Keratinocyte (primary cell): Measurements from ENCODE around the gene MYORG. TPM values are rescaled to one million over a fixed set of nuclear protein-coding genes. Genes with fewer than 3 reads are reported as not detected.

Experiments
- DNase-seq: peaks from one replicate; pipeline ENCODE4 v3.0.0-alpha.2; 2011; ENCODE audit warnings: low read depth, missing footprints, low spot score
- FAIRE-seq: peaks from 2 replicates; lab custom pipeline; 2011; peaks lifted over from hg19 to GRCh38; lab: Jason Lieb, UNC
- H2AFZ ChIP-seq: 2 replicates; pipeline ENCODE4 v1.6.0; 2012; ENCODE audit warnings: low read length, control low read depth, inconsistent platforms; ENCODE audit not compliant: control insufficient read depth
- H3K27ac ChIP-seq: 2 replicates; pipeline ENCODE4 v1.5.1; 2011; ENCODE audit warnings: low read length; ENCODE audit not compliant: control insufficient read depth, insufficient read depth
- H3K27me3 ChIP-seq: 3 replicates; pipeline ENCODE4 v1.6.0; 2011; ENCODE audit warnings: low read length; ENCODE audit not compliant: control insufficient read depth, insufficient read depth; ENCODE audit errors: extremely low read depth
- H3K36me3 ChIP-seq, 2 experiments: 2 replicates in 1 of 2; 3 replicates in 1 of 2; pipeline ENCODE4 v1.5.1; 2011; ENCODE audit warnings: low read length in 2 of 2, mild to moderate bottlenecking in 1 of 2; ENCODE audit not compliant: control insufficient read depth in 2 of 2, insufficient read depth in 2 of 2; ENCODE audit errors: extremely low read depth in 1 of 2
- H3K4me1 ChIP-seq: 3 replicates; pipeline ENCODE4 v1.5.1; 2011; ENCODE audit warnings: low read length; ENCODE audit not compliant: control insufficient read depth, insufficient read depth; ENCODE audit errors: extremely low read depth
- H3K4me2 ChIP-seq: 3 replicates; pipeline ENCODE4 v1.6.0; 2011; ENCODE audit warnings: low read depth, low read length; ENCODE audit not compliant: control insufficient read depth, insufficient read depth; ENCODE audit errors: extremely low read depth
- H3K4me3 ChIP-seq, 3 experiments: fragments of 200-600 bp in 1 of 3; sonication (generic) in 1 of 3; 2 replicates in 2 of 3; 3 replicates in 1 of 3; pipeline ENCODE4 v1.5.1; 2011 to 2016; ENCODE audit warnings: low read length in 3 of 3, mild to moderate bottlenecking in 3 of 3, control low read depth in 2 of 3, inconsistent platforms in 1 of 3, low read depth in 1 of 3, mixed read lengths in 1 of 3, mixed run types in 1 of 3, moderate library complexity in 1 of 3; ENCODE audit not compliant: control insufficient read depth in 2 of 3, insufficient read depth in 2 of 3; ENCODE audit errors: extremely low read depth in 1 of 3
- H3K79me2 ChIP-seq: 2 replicates; pipeline ENCODE4 v1.6.0; 2012; ENCODE audit warnings: low read length; ENCODE audit not compliant: control insufficient read depth, insufficient read depth
- H3K9ac ChIP-seq: 3 replicates; pipeline ENCODE4 v1.6.0; 2011; ENCODE audit warnings: low read length; ENCODE audit not compliant: control insufficient read depth, insufficient read depth; ENCODE audit errors: extremely low read depth
- H3K9me1 ChIP-seq: 3 replicates; pipeline ENCODE4 v1.6.0; 2011; ENCODE audit warnings: low read length; ENCODE audit not compliant: control insufficient read depth, insufficient read depth; ENCODE audit errors: extremely low read depth
- H3K9me3 ChIP-seq: 2 replicates; pipeline ENCODE4 v1.5.1; 2012; ENCODE audit warnings: low read depth, low read length; ENCODE audit not compliant: control insufficient read depth
- H4K20me1 ChIP-seq: 3 replicates; pipeline ENCODE4 v1.6.0; 2011; ENCODE audit warnings: low read length; ENCODE audit not compliant: control insufficient read depth, insufficient read depth; ENCODE audit errors: extremely low read depth
- EZH2 ChIP-seq: IDR thresholded peaks from one replicate; pipeline ENCODE4 v1.6.1; 2012; ENCODE audit warnings: inconsistent platforms, mild to moderate bottlenecking, low read length, moderate library complexity
- dilution Hi-C: fragments of 300-500 bp; cut with MboI; formaldehyde crosslinking; loops from one replicate; pipeline ENCODE4 v1.7.0; 2020; ENCODE audit warnings: low sequenced_read_pairs; ENCODE audit not compliant: extremely low pct_ligation_motif_present
- polyA plus RNA-seq, 5 experiments: library from polyadenylated mRNA; depleted of rRNA in 3 of 5; stranded (reverse) in 3 of 5; stranded (forward) in 1 of 5; unstranded in 1 of 5; fragments of >200 nt; gene quantifications; 1 replicate in 1 of 5; 2 replicates in 3 of 5; 3 replicates in 1 of 5; pipeline versions ENCODE4 v1.2.1 to v1.2.3, GENCODE V29; 2011 to 2012; ENCODE audit warnings: missing spikeins in 2 of 5, low read depth in 1 of 5, low replicate concordance in 1 of 5
- small RNA-seq, 3 experiments: library from RNA; depleted of rRNA; stranded (forward); fragments of <200 nt; gene quantifications; one replicate each; pipeline ENCODE3, GENCODE V24; 2012; ENCODE audit warnings: low read depth in 3 of 3, low replicate concordance in 1 of 3; ENCODE audit not compliant: insufficient read length in 3 of 3
- TF ChIP-seq, protein P1 (sequence below), 3 experiments: IDR thresholded peaks in 1 of 3; conservative IDR thresholded peaks in 1 of 3; optimal IDR thresholded peaks in 1 of 3; 2 replicates in 2 of 3; 3 replicates in 1 of 3; pipeline versions ENCODE3 to v1.5.1; 2011; ENCODE audit warnings: low read length in 3 of 3, mild to moderate bottlenecking in 3 of 3, moderate library complexity in 2 of 3, control low read depth in 1 of 3, inconsistent platforms in 1 of 3; ENCODE audit not compliant: insufficient read depth in 2 of 3; ENCODE audit errors: extremely low read depth in 1 of 3

The MYORG gene
- polyA plus RNA-seq, 1 donor (not counting 4 experiments of a cell fraction or from before 2014, with no cell fraction given) = 3.1 TPM

DNA sequence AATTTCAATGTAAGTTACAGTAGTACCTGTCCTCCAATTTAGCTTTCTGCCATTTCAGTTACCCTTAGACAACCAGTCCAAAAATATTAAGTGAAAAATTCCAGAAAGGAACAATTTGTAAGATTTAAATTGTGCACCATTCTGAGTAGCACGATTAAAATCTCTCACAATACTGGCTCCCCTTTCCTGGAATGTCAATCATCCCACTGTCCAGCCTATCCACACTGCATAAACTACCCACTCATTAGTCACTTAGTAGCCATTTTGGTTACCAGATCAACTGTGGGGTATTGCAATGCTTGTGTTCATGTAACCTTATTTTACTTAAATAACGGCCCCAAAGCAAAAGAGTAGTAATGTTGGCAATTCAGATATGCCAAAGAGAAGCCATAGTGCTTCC, 59.3 kb downstream of the MYORG start:
- Histone ChIP-seq H4K20me1 (no peaks in the 10 kb centered on the region), H2AFZ (no peak overlapping the region), H3K36me3 (no peaks in the 10 kb centered on the region), H3K79me2 (peaks cover 4% of the 10 kb centered on the region), H3K4me3 (no peak overlapping the region), H3K27ac (no peak overlapping the region), H3K27me3 (no peaks in the 10 kb centered on the region), H3K9me1 (no peaks in the 10 kb centered on the region), H3K9me3 (no peaks in the 10 kb centered on the region), H3K4me2 (no peak overlapping the region), H3K4me1 (no peaks in the 10 kb centered on the region), H3K9ac (no peak overlapping the region)
- no peak for TF ChIP-seq EZH2
- TF ChIP-seq, protein P1, sequence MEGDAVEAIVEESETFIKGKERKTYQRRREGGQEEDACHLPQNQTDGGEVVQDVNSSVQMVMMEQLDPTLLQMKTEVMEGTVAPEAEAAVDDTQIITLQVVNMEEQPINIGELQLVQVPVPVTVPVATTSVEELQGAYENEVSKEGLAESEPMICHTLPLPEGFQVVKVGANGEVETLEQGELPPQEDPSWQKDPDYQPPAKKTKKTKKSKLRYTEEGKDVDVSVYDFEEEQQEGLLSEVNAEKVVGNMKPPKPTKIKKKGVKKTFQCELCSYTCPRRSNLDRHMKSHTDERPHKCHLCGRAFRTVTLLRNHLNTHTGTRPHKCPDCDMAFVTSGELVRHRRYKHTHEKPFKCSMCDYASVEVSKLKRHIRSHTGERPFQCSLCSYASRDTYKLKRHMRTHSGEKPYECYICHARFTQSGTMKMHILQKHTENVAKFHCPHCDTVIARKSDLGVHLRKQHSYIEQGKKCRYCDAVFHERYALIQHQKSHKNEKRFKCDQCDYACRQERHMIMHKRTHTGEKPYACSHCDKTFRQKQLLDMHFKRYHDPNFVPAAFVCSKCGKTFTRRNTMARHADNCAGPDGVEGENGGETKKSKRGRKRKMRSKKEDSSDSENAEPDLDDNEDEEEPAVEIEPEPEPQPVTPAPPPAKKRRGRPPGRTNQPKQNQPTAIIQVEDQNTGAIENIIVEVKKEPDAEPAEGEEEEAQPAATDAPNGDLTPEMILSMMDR (optimal IDR thresholded peaks at IDR 0.05 in 1 of 3, IDR thresholded peaks at IDR 0.05 in 1 of 3, conservative IDR thresholded peaks at IDR 0.05 in 1 of 3; ENCODE audit: extremely low read depth in 1 of 3, insufficient read depth in 2 of 3, low read length in 3 of 3) = no peak
- no peak for FAIRE-seq
- dilution Hi-C loops = no loop called here
- DNase-seq = no peak

Small RNA genes lying within 50 kb of the gene (small RNA-seq; reads per million reads assigned to genes)
- 0 reads per million in 3 experiments for gene RF00019

Other genes with a start within 250 kb of the MYORG start
- 81.8 to 99.5 TPM (median 85.1 TPM) in 3 replicates for gene UBAP1, start 197.9 kb downstream of the MYORG start, polyA plus RNA-seq
- 1.1 to 1.8 TPM (median 1.5 TPM) in 3 replicates for gene KIF24, start 47.6 kb downstream of the MYORG start, polyA plus RNA-seq
- 33.4 to 35.3 TPM (median 33.6 TPM) in 3 replicates for gene NUDT2, start 47.3 kb downstream of the MYORG start, polyA plus RNA-seq
- gene FAM219A, start 81.7 kb upstream of the MYORG start, polyA plus RNA-seq = 8.9 to 10.6 TPM (median 9.2 TPM) in 3 replicates
- gene DNAI1, start 81.9 kb upstream of the MYORG start, polyA plus RNA-seq = 0.08 TPM in 1 of 3 replicates, not detected in the others
- 0.06 TPM in 1 of 3 replicates, not detected in the others for gene ENHO, start 146.1 kb upstream of the MYORG start, polyA plus RNA-seq
- 0.42 to 1.5 TPM (median 0.66 TPM) in 3 replicates for gene CNTFR, start 212.8 kb upstream of the MYORG start, polyA plus RNA-seq
- gene RPP25L, start 235.2 kb upstream of the MYORG start, polyA plus RNA-seq = 21.9 to 37.0 TPM (median 23.4 TPM) in 3 replicates
- gene DCTN3, start 243.6 kb upstream of the MYORG start, polyA plus RNA-seq = 71.0 to 129 TPM (median 106 TPM) in 3 replicates